ENCODE results near the gene EPB41L2.

GRCh38 chr6:130908188-130908587 lies 154.9 kb downstream of the EPB41L2 start:
- TF ChIP-seq CTCF (IDR thresholded peaks at IDR 0.05; ENCODE audit: low read depth, low read length) (no peak), EZH2phosphoT487 (IDR thresholded peaks at IDR 0.05; ENCODE audit: low read depth) (no peak)
